OCI-LY1 (cell line): Measurements from ENCODE around the gene MYH15.

ENCODE experiments used
- H2AFZ ChIP-seq: fragments of 200-600 bp; sonication (generic), shearing (Covaris generic); 2 replicates; pipeline ENCODE4 v1.6.0; 2014; ENCODE audit warnings: antibody characterized with exemption, mild to moderate bottlenecking, low read length
- H3F3A ChIP-seq: fragments of 200-600 bp; sonication (generic), shearing (Covaris generic); 2 replicates; pipeline ENCODE4 v1.6.0; 2014; ENCODE audit warnings: mild to moderate bottlenecking, antibody characterized with exemption, low read length, moderate library complexity; ENCODE audit not compliant: insufficient read depth
- H3K27ac ChIP-seq: fragments of 200-600 bp; sonication (generic); 2 replicates; pipeline ENCODE4 v1.5.1; 2014; ENCODE audit warnings: low read length, mixed run types, mild to moderate bottlenecking, low read depth; ENCODE audit not compliant: poor library complexity, severe bottlenecking
- H3K27me3 ChIP-seq: fragments of 200-600 bp; sonication (generic); 2 replicates; pipeline ENCODE4 v1.6.0; 2014; ENCODE audit warnings: antibody characterized with exemption, mild to moderate bottlenecking, low read length, moderate library complexity; ENCODE audit not compliant: insufficient read depth
- H3K36me3 ChIP-seq: fragments of 200-600 bp; sonication (generic); 2 replicates; pipeline ENCODE4 v1.6.1; 2014; ENCODE audit warnings: mild to moderate bottlenecking, antibody characterized with exemption, low read length, moderate library complexity, mixed read lengths; ENCODE audit not compliant: insufficient read depth
- H3K4me1 ChIP-seq: fragments of 200-600 bp; sonication (generic); 2 replicates; pipeline ENCODE4 v1.5.1; 2014; ENCODE audit warnings: mild to moderate bottlenecking, low read length, moderate library complexity; ENCODE audit not compliant: insufficient read depth, severe bottlenecking
- H3K4me2 ChIP-seq: fragments of 200-600 bp; sonication (generic), shearing (Covaris generic); 2 replicates; pipeline ENCODE4 v1.6.1; 2014; ENCODE audit warnings: low read length
- H3K4me3 ChIP-seq: fragments of 200-600 bp; sonication (generic); 2 replicates; pipeline ENCODE4 v1.5.1; 2014; ENCODE audit warnings: low read length, low read depth, mild to moderate bottlenecking, mixed read lengths; ENCODE audit not compliant: poor library complexity, severe bottlenecking
- H3K79me2 ChIP-seq: fragments of 200-600 bp; shearing (Covaris generic); 2 replicates; pipeline ENCODE4 v1.6.1; 2016; ENCODE audit warnings: mixed run types, low read length, mixed read lengths; ENCODE audit not compliant: insufficient read depth
- H3K9ac ChIP-seq: fragments of 200-600 bp; sonication (generic), shearing (Covaris generic); 2 replicates; pipeline ENCODE4 v1.6.1; 2014; ENCODE audit warnings: mild to moderate bottlenecking, low read length, mixed read lengths
- H3K9me2 ChIP-seq: fragments of 200-600 bp; sonication (generic), shearing (Covaris generic); 2 replicates; pipeline ENCODE4 v1.6.1; 2014; ENCODE audit warnings: low read depth, mild to moderate bottlenecking, low read length, mixed read lengths
- H3K9me3 ChIP-seq: fragments of 200-600 bp; shearing (Covaris generic); 2 replicates; pipeline ENCODE4 v1.6.1; 2014; ENCODE audit warnings: low read length, mixed read lengths
- H4K20me1 ChIP-seq: fragments of 200-600 bp; sonication (generic), shearing (Covaris generic); 2 replicates; pipeline ENCODE4 v1.6.0; 2016; ENCODE audit warnings: mild to moderate bottlenecking, low read length; ENCODE audit not compliant: insufficient read depth
- CTCF ChIP-seq: fragments of 200-600 bp; sonication (generic), shearing (Covaris generic); IDR thresholded peaks from 2 replicates; pipeline ENCODE4 v1.5.1; 2017; ENCODE audit warnings: mild to moderate bottlenecking, antibody characterized with exemption, low read length, moderate library complexity, mixed read lengths
- EZH2 ChIP-seq: fragments of 200-600 bp; sonication (generic), shearing (Covaris generic); IDR thresholded peaks from 2 replicates; pipeline ENCODE4 v1.8.0; 2017; ENCODE audit warnings: borderline replicate concordance, mixed run types, mild to moderate bottlenecking, antibody characterized with exemption, low read length, moderate library complexity, mixed read lengths

MYH15 gene

DNA sequence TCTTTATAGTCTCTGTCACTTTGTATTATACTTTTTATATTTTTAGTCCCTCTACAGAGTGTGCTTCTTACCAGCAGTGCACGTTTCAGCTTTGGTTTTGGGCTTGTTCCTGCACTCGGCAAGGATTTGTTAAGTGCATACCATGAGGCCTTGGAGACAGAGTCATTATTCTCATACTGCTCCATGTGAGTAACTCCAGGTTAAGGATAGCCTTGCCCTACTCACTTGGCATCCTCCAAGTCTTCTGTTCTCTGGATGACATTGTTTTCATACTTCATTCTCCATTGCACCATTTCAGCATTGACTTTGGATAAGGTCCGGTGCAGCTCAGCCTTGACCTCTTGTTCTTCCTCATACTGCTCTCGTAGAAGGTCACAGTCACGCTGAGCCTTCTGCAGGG is 96.4 kb downstream of the MYH15 start:
- Histone ChIP-seq H3K36me3 (no peaks in the 10 kb centered on the region), H3K4me2 (no peak overlapping the region), H3K9me2 (no peaks in the 10 kb centered on the region), H3K27me3 (no peaks in the 10 kb centered on the region; the same call in 1 of the 2 replicates), H3K27ac (no peak overlapping the region), H3K4me1 (no peaks in the 10 kb centered on the region), H2AFZ (no peak overlapping the region), H3K4me3 (no peak overlapping the region), H3K79me2 (no peaks in the 10 kb centered on the region), H4K20me1 (no peaks in the 10 kb centered on the region), H3F3A (no peaks in the 10 kb centered on the region), H3K9me3 (no peaks in the 10 kb centered on the region), H3K9ac (no peak overlapping the region)
- TF ChIP-seq EZH2, result no peak
- TF ChIP-seq CTCF, result no peak

GRCh38 chr3:108412121-108412750 is 98.2 kb downstream of the MYH15 start:
- H3K27me3 ChIP-seq, result no peaks in the 10 kb centered on the region; the same call in 1 of the 2 replicates
- H3K79me2 ChIP-seq, result no peaks in the 10 kb centered on the region
- H3F3A ChIP-seq, result no peaks in the 10 kb centered on the region
- H3K4me3 ChIP-seq, result no peak overlapping the region
- no peak overlapping the region for H3K4me2 ChIP-seq
- H3K4me1 ChIP-seq, result peaks cover 11% of the 10 kb centered on the region
- H3K36me3 ChIP-seq, result no peaks in the 10 kb centered on the region
- no peak overlapping the region for H3K27ac ChIP-seq
- TF ChIP-seq CTCF, result no peak
- TF ChIP-seq EZH2, result no peak
- H3K9me2 ChIP-seq, result no peaks in the 10 kb centered on the region
- no peak overlapping the region for H2AFZ ChIP-seq
- H3K9ac ChIP-seq, result no peak overlapping the region
- H4K20me1 ChIP-seq, result no peaks in the 10 kb centered on the region
- H3K9me3 ChIP-seq, result no peaks in the 10 kb centered on the region

DNA sequence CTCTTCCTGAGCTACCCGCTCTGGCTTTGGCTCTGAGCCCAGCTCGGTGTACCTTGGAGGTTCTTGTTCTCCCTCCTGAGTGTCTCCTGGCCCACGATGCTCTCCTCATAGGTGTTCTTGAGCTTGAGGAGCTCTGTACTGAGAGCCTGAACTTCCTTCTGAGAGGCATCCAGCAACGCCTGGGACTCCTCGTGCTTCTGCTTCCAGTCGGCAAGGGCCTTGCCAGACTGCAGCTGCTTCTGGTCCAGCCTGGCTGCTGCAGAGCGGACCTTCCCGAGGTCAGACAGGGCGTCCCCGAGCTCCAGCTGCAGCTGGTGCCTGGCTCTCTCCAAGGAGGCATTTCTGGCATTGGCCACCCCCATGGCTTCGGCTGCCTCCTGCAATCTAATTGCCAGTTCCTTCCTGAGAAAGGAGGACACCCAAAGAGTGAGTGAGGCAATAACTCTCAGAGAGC is 99.8 kb downstream of the MYH15 start:
- no peaks in the 10 kb centered on the region; the same call in 1 of the 2 replicates for H3K27me3 ChIP-seq
- peaks cover 20% of the 10 kb centered on the region for H3K4me1 ChIP-seq

More for the DNA sequence above, 99.8 kb downstream of the MYH15 start:
- H3F3A ChIP-seq, result no peaks in the 10 kb centered on the region
- TF ChIP-seq CTCF, result no peak
- no peak for TF ChIP-seq EZH2
- H4K20me1 ChIP-seq, result no peaks in the 10 kb centered on the region
- no peak overlapping the region for H3K9ac ChIP-seq
- H3K36me3 ChIP-seq, result no peaks in the 10 kb centered on the region
- no peaks in the 10 kb centered on the region for H3K9me2 ChIP-seq
- no peak overlapping the region for H3K4me2 ChIP-seq
- H3K79me2 ChIP-seq, result no peaks in the 10 kb centered on the region
- no peaks in the 10 kb centered on the region for H3K9me3 ChIP-seq
- no peak overlapping the region for H2AFZ ChIP-seq
- no peak overlapping the region for H3K27ac ChIP-seq
- H3K4me3 ChIP-seq, result no peak overlapping the region
